ENCODE measurements around the gene ENO3. TPM values are rescaled to one million over a fixed set of nuclear protein-coding genes. Genes with fewer than 3 reads are reported as not detected.
"Not testable (repeated sequence)": the region's sequence is repeated elsewhere in the genome, so short reads cannot be mapped to it uniquely, and the experiment has no call there.

Gene ENO3
- total RNA-seq, 5 donors from 2014 or later (not counting 1 experiment from before 2014, with no cell fraction given), result 31.0 to 38.4 (median 36.3) TPM

DNA sequence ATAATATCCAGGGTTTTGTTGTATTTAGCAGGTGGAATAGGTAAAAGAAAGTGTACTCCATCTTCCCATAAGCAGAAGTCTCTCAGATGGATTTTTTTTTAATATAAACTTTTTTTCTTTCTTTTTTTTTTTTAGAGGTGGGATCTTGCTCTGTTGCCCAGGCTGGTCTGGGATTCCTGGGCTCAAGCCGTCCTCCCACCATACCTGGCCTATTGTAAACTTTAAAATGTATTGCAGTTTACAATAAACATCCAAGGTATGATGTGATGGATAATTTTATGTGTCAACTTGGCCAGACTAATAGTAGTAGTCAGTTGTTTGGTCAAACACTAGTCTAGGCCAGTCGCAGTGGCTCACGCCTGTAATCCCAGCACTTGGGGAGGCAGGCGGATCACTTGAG lies 29.6 kb upstream of the ENO3 start:
- H3K27me3 Mint-ChIP-seq, result no peaks in the 10 kb centered on the region
- CTCF ChIA-PET, result no interaction called here
- Histone ChIP-seq H3K27ac (ENCODE audit: low read length) (no peak overlapping the region), H3K27me3 (replicated peaks in 1 of 2; ENCODE audit: control insufficient read depth in 2 of 2, extremely low read depth in 1 of 2, insufficient read depth in 2 of 2, low read length in 1 of 2) (no peaks in the 10 kb centered on the region), H3K9me3 (no peaks in the 10 kb centered on the region), H3K36me3 (ENCODE audit: control insufficient read depth in 2 of 2, extremely low read depth in 1 of 2, insufficient read depth in 1 of 2, low read length in 1 of 2) (no peaks in the 10 kb centered on the region), H3K4me1 (ENCODE audit: control insufficient read depth in 1 of 2, extremely low read depth in 1 of 2, insufficient read depth in 2 of 2, low read length in 2 of 2) (no peaks in the 10 kb centered on the region), H3K4me3 (ENCODE audit: control insufficient read depth in 1 of 2, extremely low read depth in 1 of 2, low read length in 1 of 2) (no peak overlapping the region)
- H3K9me3 Mint-ChIP-seq, result no peaks in the 10 kb centered on the region
- no peak overlapping the region for H3K4me3 Mint-ChIP-seq
- H3K4me1 Mint-ChIP-seq, result no peaks in the 10 kb centered on the region
- peaks cover under 1% of the 10 kb centered on the region for H3K36me3 Mint-ChIP-seq
- no peak for ATAC-seq (replicated peaks in 1 of 4)
- POLR2A ChIA-PET, result no interaction called here
- H3K27ac Mint-ChIP-seq, result no peak overlapping the region
- WGBS (ENCODE audit: insufficient coverage), result no CpG with 5 or more reads among the region's 4 CpGs
- no peak for DNase-seq

DNA sequence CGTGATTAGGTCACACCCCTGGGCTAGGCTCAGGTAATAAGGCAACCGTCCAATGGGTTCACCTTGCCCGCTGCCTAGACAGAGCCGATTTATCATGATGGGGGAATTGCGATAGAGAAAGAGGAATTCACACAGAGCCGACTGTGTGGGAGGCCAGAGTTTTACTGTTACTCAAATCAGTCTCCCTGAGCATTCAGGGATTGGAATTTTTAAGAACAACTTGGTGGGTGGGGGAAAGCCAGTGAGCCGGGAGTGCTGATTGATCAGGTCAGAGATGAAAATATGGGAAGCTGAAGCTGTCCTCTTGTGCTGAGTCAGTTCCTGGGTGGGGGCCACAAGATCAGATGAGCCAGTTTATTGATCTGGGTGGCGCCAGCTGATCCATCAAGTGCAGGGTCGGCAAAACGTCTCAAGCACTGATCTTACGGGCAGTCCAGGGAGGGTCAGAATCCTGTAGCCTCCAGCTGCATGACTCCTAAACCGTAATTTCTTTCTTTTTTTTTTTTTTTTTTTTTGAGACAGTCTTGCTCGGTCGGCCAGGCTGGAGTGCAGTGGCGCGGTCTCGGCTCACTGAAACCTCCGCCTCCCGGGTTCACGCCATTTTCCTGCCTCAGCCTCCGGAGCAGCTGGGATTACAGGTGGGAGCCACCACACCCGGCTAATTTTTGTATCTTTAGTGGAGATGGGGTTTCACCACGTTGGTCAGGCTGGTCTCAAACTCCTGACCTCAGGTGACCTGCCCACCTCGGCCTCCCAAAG lies 24.2 kb upstream of the ENO3 start:
- H3K4me1 Mint-ChIP-seq; H3K36me3 ChIP-seq (ENCODE audit: control insufficient read depth in 2 of 2, extremely low read depth in 1 of 2, insufficient read depth in 1 of 2, low read length in 1 of 2); H3K4me1 ChIP-seq (ENCODE audit: control insufficient read depth in 1 of 2, extremely low read depth in 1 of 2, insufficient read depth in 2 of 2, low read length in 2 of 2); H3K4me3 ChIP-seq (ENCODE audit: control insufficient read depth in 1 of 2, extremely low read depth in 1 of 2, low read length in 1 of 2); H3K9me3 Mint-ChIP-seq; H3K27ac ChIP-seq (ENCODE audit: low read length); ATAC-seq (replicated peaks in 1 of 4); DNase-seq; H3K9me3 ChIP-seq; H3K27me3 ChIP-seq (replicated peaks in 1 of 2; ENCODE audit: control insufficient read depth in 2 of 2, extremely low read depth in 1 of 2, insufficient read depth in 2 of 2, low read length in 1 of 2); POLR2A ChIA-PET; H3K27me3 Mint-ChIP-seq; H3K27ac Mint-ChIP-seq; H3K4me3 Mint-ChIP-seq: not testable (repeated sequence)
- CTCF ChIA-PET, result interaction anchor here in 1 of 2 donors (0.7 kb wide), 1 partner anchor 656 kb away, joined by 3 read pairs; no protein-coding TSS in a partner anchor
- peaks cover 14% of the 10 kb centered on the region for H3K36me3 Mint-ChIP-seq
- WGBS (ENCODE audit: insufficient coverage), result 87% methylated on average over 11 of the region's 24 CpGs

DNA sequence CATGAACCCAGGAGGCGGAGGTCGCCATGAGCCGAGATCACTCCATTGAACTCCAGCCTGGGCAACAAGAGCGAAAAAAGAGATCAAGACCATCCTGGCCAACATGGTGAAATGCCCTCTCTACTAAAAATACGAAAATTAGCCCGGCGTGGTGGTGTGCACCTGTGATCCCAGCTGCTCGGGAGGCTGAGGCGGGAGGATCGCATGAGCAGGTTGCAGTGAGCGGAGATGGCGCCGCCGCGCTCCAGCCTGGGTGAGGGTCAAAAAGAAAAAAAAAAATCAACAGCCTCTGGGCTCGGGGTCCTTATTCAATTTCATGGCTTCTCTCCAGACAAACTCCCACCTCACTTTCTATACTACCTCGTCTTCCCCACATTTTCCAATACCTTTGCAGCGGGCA lies 22.0 kb upstream of the ENO3 start:
- Histone ChIP-seq H3K4me1 (ENCODE audit: control insufficient read depth in 1 of 2, extremely low read depth in 1 of 2, insufficient read depth in 2 of 2, low read length in 2 of 2) (peaks cover 0 to 6% of the 10 kb centered on the region in 2 experiments), H3K36me3 (ENCODE audit: control insufficient read depth in 2 of 2, extremely low read depth in 1 of 2, insufficient read depth in 1 of 2, low read length in 1 of 2) (no peaks in the 10 kb centered on the region), H3K27ac (ENCODE audit: low read length) (no peak overlapping the region), H3K9me3 (no peaks in the 10 kb centered on the region), H3K4me3 (ENCODE audit: control insufficient read depth in 1 of 2, extremely low read depth in 1 of 2, low read length in 1 of 2) (no peak overlapping the region), H3K27me3 (replicated peaks in 1 of 2; ENCODE audit: control insufficient read depth in 2 of 2, extremely low read depth in 1 of 2, insufficient read depth in 2 of 2, low read length in 1 of 2) (no peaks in the 10 kb centered on the region)
- CTCF ChIA-PET, result no interaction called here
- Mint-ChIP-seq H3K4me3 (no peak overlapping the region), H3K36me3 (peaks cover 19% of the 10 kb centered on the region), H3K9me3 (no peaks in the 10 kb centered on the region), H3K27ac (no peak overlapping the region), H3K4me1 (peaks cover 10 to 13% (median 12%) of the 10 kb centered on the region in 3 donors), H3K27me3 (no peaks in the 10 kb centered on the region)
- ATAC-seq (replicated peaks in 1 of 4) (no peak), DNase-seq (no peak)
- 97% methylated on average over 15 of the region's 18 CpGs for WGBS (ENCODE audit: insufficient coverage)
- POLR2A ChIA-PET, result no interaction called here

DNA sequence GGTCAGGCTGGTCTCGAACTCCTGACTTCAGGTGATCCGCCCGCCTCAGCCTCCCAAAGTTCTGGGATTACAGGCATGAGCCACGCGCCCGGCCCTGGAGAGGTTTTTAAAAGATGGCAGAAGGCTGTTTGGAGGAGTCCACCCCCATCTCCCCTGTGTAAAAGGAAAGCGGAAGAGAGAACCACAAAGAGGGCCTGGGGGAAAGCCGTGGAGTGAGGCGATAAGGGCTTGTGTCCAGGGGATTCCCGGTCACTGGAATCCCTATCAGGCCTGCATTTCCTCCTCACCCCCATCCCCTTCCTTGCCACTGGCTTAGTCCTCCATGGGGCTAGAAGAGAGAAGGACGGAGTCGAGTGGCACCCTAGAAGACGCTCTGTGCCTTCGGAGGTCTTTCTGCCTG lies 19.0 kb upstream of the ENO3 start, which contains the start of gene GP1BA:
GP1BA (plus strand) TSS at position 315 of the 400 bp plus-strand sequence. CDS start 328 bp downstream, outside the sequence.
- DNase-seq (no peak), ATAC-seq (replicated peaks in 1 of 4) (no peak)
- H3K4me3 Mint-ChIP-seq, result no peak within 1 kb of the TSS
- peaks cover 20% of the 10 kb centered on the region for H3K36me3 Mint-ChIP-seq
- ChIA-PET CTCF (interaction anchor here in 1 of 2 donors (1.0 kb wide), 1 partner anchor 35 kb away, joined by 3 read pairs; the partner anchor contains the start of gene SPAG7), POLR2A (no interaction called here)
- H3K9me3 ChIP-seq, result no peaks in the 10 kb centered on the region
- H3K27ac Mint-ChIP-seq, result no peak within 1 kb of the TSS
- no peaks in the 10 kb centered on the region for H3K27me3 Mint-ChIP-seq
- H3K9me3 Mint-ChIP-seq, result no peaks in the 10 kb centered on the region
- peaks cover 0 to 14% of the 10 kb centered on the region in 2 experiments for H3K4me1 ChIP-seq (ENCODE audit: control insufficient read depth in 1 of 2, extremely low read depth in 1 of 2, insufficient read depth in 2 of 2, low read length in 2 of 2)
- no peak within 1 kb of the TSS for H3K4me3 ChIP-seq (ENCODE audit: control insufficient read depth in 1 of 2, extremely low read depth in 1 of 2, low read length in 1 of 2)
- H3K27ac ChIP-seq (ENCODE audit: low read length), result no peak within 1 kb of the TSS
- H3K36me3 ChIP-seq (ENCODE audit: control insufficient read depth in 2 of 2, extremely low read depth in 1 of 2, insufficient read depth in 1 of 2, low read length in 1 of 2), result peaks cover 0 to 2% of the 10 kb centered on the region in 2 donors
- WGBS (ENCODE audit: insufficient coverage), result 92% methylated on average over 4 of the region's 14 CpGs
- H3K4me1 Mint-ChIP-seq, result peaks cover 23 to 32% (median 25%) of the 10 kb centered on the region in 3 donors
- H3K27me3 ChIP-seq (replicated peaks in 1 of 2; ENCODE audit: control insufficient read depth in 2 of 2, extremely low read depth in 1 of 2, insufficient read depth in 2 of 2, low read length in 1 of 2), result no peaks in the 10 kb centered on the region

DNA sequence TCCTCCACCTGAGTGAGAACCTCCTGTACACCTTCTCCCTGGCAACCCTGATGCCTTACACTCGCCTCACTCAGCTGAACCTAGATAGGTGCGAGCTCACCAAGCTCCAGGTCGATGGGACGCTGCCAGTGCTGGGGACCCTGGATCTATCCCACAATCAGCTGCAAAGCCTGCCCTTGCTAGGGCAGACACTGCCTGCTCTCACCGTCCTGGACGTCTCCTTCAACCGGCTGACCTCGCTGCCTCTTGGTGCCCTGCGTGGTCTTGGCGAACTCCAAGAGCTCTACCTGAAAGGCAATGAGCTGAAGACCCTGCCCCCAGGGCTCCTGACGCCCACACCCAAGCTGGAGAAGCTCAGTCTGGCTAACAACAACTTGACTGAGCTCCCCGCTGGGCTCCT lies 18.2 kb upstream of the ENO3 start:
- Histone ChIP-seq H3K36me3 (ENCODE audit: control insufficient read depth in 2 of 2, extremely low read depth in 1 of 2, insufficient read depth in 1 of 2, low read length in 1 of 2) (peaks cover 3 to 10% of the 10 kb centered on the region in 2 donors), H3K4me1 (ENCODE audit: control insufficient read depth in 1 of 2, extremely low read depth in 1 of 2, insufficient read depth in 2 of 2, low read length in 2 of 2) (peaks cover 0 to 16% of the 10 kb centered on the region in 2 experiments), H3K9me3 (no peaks in the 10 kb centered on the region), H3K27me3 (replicated peaks in 1 of 2; ENCODE audit: control insufficient read depth in 2 of 2, extremely low read depth in 1 of 2, insufficient read depth in 2 of 2, low read length in 1 of 2) (no peaks in the 10 kb centered on the region), H3K27ac (ENCODE audit: low read length) (no peak overlapping the region), H3K4me3 (ENCODE audit: control insufficient read depth in 1 of 2, extremely low read depth in 1 of 2, low read length in 1 of 2) (no peak overlapping the region)
- peaks cover 24% of the 10 kb centered on the region for H3K36me3 Mint-ChIP-seq
- 94% methylated on average over 12 of the region's 12 CpGs for WGBS (ENCODE audit: insufficient coverage)
- ChIA-PET CTCF (interaction anchor here in 1 of 2 donors (1.0 kb wide), 1 partner anchor 34 kb away, joined by 3 read pairs; the partner anchor contains the start of gene SPAG7), POLR2A (no interaction called here)
- peaks cover 24 to 34% (median 29%) of the 10 kb centered on the region in 3 donors for H3K4me1 Mint-ChIP-seq
- no peak overlapping the region for H3K4me3 Mint-ChIP-seq
- ATAC-seq (replicated peaks in 1 of 4) (no peak), DNase-seq (no peak)
- H3K9me3 Mint-ChIP-seq, result no peaks in the 10 kb centered on the region
- H3K27ac Mint-ChIP-seq, result no peak overlapping the region
- H3K27me3 Mint-ChIP-seq, result no peaks in the 10 kb centered on the region

DNA sequence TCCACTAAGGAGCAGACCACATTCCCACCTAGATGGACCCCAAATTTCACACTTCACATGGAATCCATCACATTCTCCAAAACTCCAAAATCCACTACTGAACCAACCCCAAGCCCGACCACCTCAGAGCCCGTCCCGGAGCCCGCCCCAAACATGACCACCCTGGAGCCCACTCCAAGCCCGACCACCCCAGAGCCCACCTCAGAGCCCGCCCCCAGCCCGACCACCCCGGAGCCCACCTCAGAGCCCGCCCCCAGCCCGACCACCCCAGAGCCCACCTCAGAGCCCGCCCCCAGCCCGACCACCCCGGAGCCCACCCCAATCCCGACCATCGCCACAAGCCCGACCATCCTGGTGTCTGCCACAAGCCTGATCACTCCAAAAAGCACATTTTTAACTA lies 17.3 kb upstream of the ENO3 start:
- ATAC-seq (replicated peaks in 1 of 4) (no peak), DNase-seq (no peak)
- Mint-ChIP-seq H3K36me3 (peaks cover 24% of the 10 kb centered on the region), H3K27ac (peak overlapping the region in 1 of 2 donors; percentile 58), H3K9me3 (no peaks in the 10 kb centered on the region), H3K4me1 (peaks cover 33 to 41% (median 35%) of the 10 kb centered on the region in 3 donors), H3K4me3 (peak overlapping the region in 1 of 3 donors; percentile 24), H3K27me3 (no peaks in the 10 kb centered on the region)
- no peak overlapping the region for H3K4me3 ChIP-seq (ENCODE audit: control insufficient read depth in 1 of 2, extremely low read depth in 1 of 2, low read length in 1 of 2)
- POLR2A ChIA-PET, result no interaction called here
- H3K36me3 ChIP-seq (ENCODE audit: control insufficient read depth in 2 of 2, extremely low read depth in 1 of 2, insufficient read depth in 1 of 2, low read length in 1 of 2), result peaks cover 3 to 18% of the 10 kb centered on the region in 2 donors
- no peak overlapping the region for H3K27ac ChIP-seq (ENCODE audit: low read length)
- no peaks in the 10 kb centered on the region for H3K27me3 ChIP-seq (replicated peaks in 1 of 2; ENCODE audit: control insufficient read depth in 2 of 2, extremely low read depth in 1 of 2, insufficient read depth in 2 of 2, low read length in 1 of 2)
- H3K4me1 ChIP-seq (ENCODE audit: control insufficient read depth in 1 of 2, extremely low read depth in 1 of 2, insufficient read depth in 2 of 2, low read length in 2 of 2), result peaks cover 0 to 25% of the 10 kb centered on the region in 2 experiments
- H3K9me3 ChIP-seq, result no peaks in the 10 kb centered on the region
- WGBS (ENCODE audit: insufficient coverage), result 54% methylated on average over 10 of the region's 16 CpGs
- CTCF ChIA-PET, result interaction anchor here in 1 of 2 donors (0.6 kb wide), 1 partner anchor 528 kb away, joined by 3 read pairs; no protein-coding TSS in a partner anchor

Measured in T-cell (primary cell).